Activated T-helper 1 cell treated with anti-CD3 and anti-CD28 coated beads, Interleukin-12 subunit alpha, Interleukin-12 subunit beta, Interleukin-2, Interleukin-4 antibody, amounts not matched to agents 30 ng/mL and 10 ng/mL and 1 ng/mL, durations not matched to agents 14 hours and 24 hours and 36 hours (primary cell): ENCODE results near the gene LHFPL3. TPM values are rescaled to one million over a fixed set of nuclear protein-coding genes. Genes with fewer than 3 reads are reported as not detected.

Experiments used
- DNase-seq: peaks from one replicate; pipeline ENCODE4 v3.0.0; 2021; ENCODE audit warnings: low spot score
- H3K27ac Mint-ChIP-seq: one replicate; pipeline ENCODE4 v1.8.0; 2021; ENCODE audit warnings: mild to moderate bottlenecking, mixed read lengths
- H3K27me3 Mint-ChIP-seq: one replicate; pipeline ENCODE4 v1.8.0; 2022; ENCODE audit warnings: mild to moderate bottlenecking, moderate library complexity, mixed read lengths; ENCODE audit not compliant: insufficient read depth
- H3K36me3 Mint-ChIP-seq: one replicate; pipeline ENCODE4 v1.8.0; 2021; ENCODE audit warnings: low read depth, mixed read lengths
- H3K4me1 Mint-ChIP-seq: one replicate; pipeline ENCODE4 v1.8.0; 2021; ENCODE audit warnings: low read depth, mixed read lengths
- H3K4me3 Mint-ChIP-seq: one replicate; pipeline ENCODE4 v1.8.0; 2021; ENCODE audit warnings: mild to moderate bottlenecking, moderate library complexity, mixed read lengths
- H3K9me3 Mint-ChIP-seq: one replicate; pipeline ENCODE4 v1.8.0; 2021; ENCODE audit warnings: mixed read lengths
- intact Hi-C: fragments of 100-400 bp; cut with micrococcal nuclease; formaldehyde crosslinking; loops from one replicate; pipeline ENCODE4 v1.15.1; 2024
- total RNA-seq: library from RNA; stranded (reverse); gene quantifications from 2 replicates; pipeline ENCODE4 v1.2.3, GENCODE V29; 2022

Gene LHFPL3
- total RNA-seq, 1 donor from 2014 or later = not detected

- Mint-ChIP-seq H3K4me3 (no peak overlapping the region), H3K27ac (no peak overlapping the region), H3K4me1 (no peaks in the 10 kb centered on the region), H3K27me3 (peaks cover 22% of the 10 kb centered on the region), H3K9me3 (no peaks in the 10 kb centered on the region), H3K36me3 (no peaks in the 10 kb centered on the region)
- intact Hi-C loops = no loop called here
- no peak for DNase-seq
Measured at GRCh38 chr7:104789780-104790179, 461.4 kb downstream of the LHFPL3 start.

DNA sequence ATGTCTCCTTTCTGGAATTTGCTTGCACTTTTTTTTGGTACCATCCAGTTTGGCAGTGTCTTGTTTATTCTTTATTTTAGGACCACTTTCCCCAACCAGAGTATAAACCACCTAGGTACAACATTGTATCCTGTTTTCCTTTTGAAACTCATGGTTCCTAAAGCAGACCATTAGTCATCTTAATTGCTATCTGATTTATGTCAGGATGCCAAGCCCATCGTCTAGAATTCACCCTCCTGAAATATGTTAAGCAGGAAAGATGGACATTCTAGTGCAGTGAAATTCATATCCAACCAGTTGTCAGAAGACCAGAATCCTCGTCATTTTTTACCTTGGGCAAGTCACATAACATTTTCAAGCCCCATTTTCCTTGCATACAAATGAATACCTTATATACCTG lies 462.0 kb downstream of the LHFPL3 start:
- intact Hi-C loops = no loop called here
- DNase-seq = no peak
- Mint-ChIP-seq H3K4me1 (no peaks in the 10 kb centered on the region), H3K36me3 (no peaks in the 10 kb centered on the region), H3K27me3 (peaks cover 20% of the 10 kb centered on the region), H3K9me3 (no peaks in the 10 kb centered on the region), H3K27ac (no peak overlapping the region), H3K4me3 (no peak overlapping the region)

DNA sequence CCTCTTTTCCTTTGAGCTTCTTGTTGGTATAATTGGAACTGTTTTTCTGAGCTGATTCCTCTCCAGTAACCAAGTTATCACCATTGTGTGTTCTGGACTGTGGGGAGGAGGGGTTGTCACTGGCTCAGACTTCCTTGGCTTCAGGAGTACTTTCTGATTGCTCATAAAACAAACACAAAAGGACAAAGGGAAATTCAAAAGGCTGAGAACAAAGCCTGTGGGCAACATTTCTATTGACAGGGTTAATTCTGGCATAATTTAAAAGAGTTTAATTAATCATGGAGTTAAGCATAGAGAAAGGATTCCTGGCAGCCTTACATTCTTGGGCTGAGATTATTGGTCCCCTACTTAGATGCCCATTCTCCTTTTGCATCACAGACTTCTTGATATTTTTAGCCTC lies 462.7 kb downstream of the LHFPL3 start:
- intact Hi-C loops = no loop called here
- Mint-ChIP-seq H3K27ac (no peak overlapping the region), H3K36me3 (no peaks in the 10 kb centered on the region), H3K27me3 (peaks cover 20% of the 10 kb centered on the region), H3K4me1 (no peaks in the 10 kb centered on the region), H3K4me3 (no peak overlapping the region), H3K9me3 (no peaks in the 10 kb centered on the region)
- DNase-seq = no peak

- H3K27me3 Mint-ChIP-seq = peaks cover 15% of the 10 kb centered on the region
Measured at GRCh38 chr7:104793066-104793465, 464.7 kb downstream of the LHFPL3 start.

DNA sequence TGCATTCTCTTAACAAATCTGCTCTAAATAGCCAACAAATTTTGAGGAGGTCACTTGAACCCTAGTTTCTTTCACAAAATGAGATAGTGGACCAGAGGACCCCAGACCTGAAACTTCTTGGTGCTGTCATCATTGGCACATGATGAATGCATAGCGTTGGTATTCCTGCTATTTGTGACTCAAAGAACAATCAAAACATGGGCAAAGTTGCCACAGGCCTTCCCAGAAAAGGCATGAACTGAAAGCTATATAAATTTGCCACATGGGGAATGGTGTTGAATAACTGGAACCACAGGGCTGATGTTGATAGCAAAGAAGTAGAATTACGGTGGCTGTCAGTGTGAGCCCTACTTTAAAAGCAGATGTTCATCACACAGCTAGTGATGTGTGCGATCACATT lies 465.8 kb downstream of the LHFPL3 start:
- no peak overlapping the region for H3K27ac Mint-ChIP-seq
- peaks cover 9% of the 10 kb centered on the region for H3K27me3 Mint-ChIP-seq
- H3K9me3 Mint-ChIP-seq = no peaks in the 10 kb centered on the region
- H3K36me3 Mint-ChIP-seq = no peaks in the 10 kb centered on the region
- intact Hi-C loops = no loop called here
- no peak overlapping the region for H3K4me3 Mint-ChIP-seq
- no peak for DNase-seq
- no peaks in the 10 kb centered on the region for H3K4me1 Mint-ChIP-seq

More at GRCh38 chr7:104793066-104793465, 464.7 kb downstream of the LHFPL3 start:
- Mint-ChIP-seq H3K36me3 (no peaks in the 10 kb centered on the region), H3K9me3 (no peaks in the 10 kb centered on the region), H3K4me1 (no peaks in the 10 kb centered on the region), H3K4me3 (no peak overlapping the region), H3K27ac (no peak overlapping the region)
- intact Hi-C loops = no loop called here
- DNase-seq = no peak

DNA sequence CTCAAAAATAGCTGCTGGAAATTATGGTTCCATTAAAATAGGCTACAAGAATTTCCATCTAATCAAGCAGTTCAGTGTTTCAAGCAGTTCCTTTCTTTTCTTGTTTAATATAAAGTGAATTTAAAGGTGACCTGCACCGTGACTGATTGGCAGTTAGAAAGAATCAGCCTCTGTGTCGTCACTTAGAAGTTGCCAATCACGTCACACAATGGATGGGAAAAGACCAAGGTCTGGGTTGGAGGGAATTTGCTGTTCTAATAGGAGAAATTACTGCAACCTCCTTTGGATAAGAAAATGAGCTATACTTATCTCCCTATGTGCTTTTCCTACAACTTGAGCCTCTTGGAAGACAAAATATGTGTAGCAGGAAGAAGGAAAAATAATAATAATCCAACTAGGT lies 466.2 kb downstream of the LHFPL3 start:
- no peak overlapping the region for H3K27ac Mint-ChIP-seq
- intact Hi-C loops = no loop called here
- no peaks in the 10 kb centered on the region for H3K4me1 Mint-ChIP-seq
- no peak overlapping the region for H3K4me3 Mint-ChIP-seq
- H3K9me3 Mint-ChIP-seq = no peaks in the 10 kb centered on the region
- H3K36me3 Mint-ChIP-seq = no peaks in the 10 kb centered on the region
- no peak for DNase-seq
- H3K27me3 Mint-ChIP-seq = peaks cover 8% of the 10 kb centered on the region

GRCh38 chr7:104795086-104795485 lies 466.7 kb downstream of the LHFPL3 start:
- Mint-ChIP-seq H3K27ac (no peak overlapping the region), H3K9me3 (no peaks in the 10 kb centered on the region), H3K4me1 (no peaks in the 10 kb centered on the region), H3K27me3 (peaks cover 7% of the 10 kb centered on the region), H3K4me3 (no peak overlapping the region), H3K36me3 (no peaks in the 10 kb centered on the region)
- DNase-seq = no peak
- intact Hi-C loops = no loop called here

DNA sequence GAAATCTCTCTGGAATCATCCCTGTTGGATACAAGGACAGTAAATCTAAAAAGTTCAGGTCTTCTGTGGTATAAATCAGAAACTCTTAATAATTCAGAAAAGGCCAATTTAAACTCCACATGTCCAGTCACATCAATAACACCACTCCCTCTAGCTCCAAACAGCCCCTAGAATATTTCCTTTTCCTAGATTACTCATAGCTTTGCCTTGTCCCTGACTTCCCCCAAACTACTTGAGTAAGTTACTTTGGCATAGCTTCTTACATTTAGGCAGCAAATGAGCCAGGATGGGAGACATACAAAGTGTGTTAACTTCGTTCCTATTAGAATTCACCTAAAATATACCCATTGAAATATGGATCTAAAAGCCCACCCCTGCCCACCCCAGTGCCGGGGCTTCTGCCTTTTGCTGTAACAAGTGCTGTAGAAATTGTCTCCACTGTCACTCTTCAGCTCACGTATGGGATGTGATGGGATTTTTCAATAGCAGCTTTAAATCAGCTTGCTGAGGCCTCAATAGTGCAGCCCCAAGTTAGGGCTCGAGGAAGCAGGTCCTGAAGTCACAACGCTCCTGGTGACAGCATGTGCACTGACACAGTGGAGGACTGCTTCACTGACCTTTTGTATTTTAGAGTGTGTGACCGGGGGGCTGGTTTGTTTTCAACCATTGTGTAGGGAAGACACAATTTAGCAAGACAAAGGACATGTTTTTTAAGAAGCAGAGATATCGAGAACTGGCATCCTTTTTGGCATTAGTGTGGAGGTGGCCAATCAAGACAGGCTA lies 467.4 kb downstream of the LHFPL3 start:
- Mint-ChIP-seq H3K27me3 (peaks cover 7% of the 10 kb centered on the region), H3K36me3 (no peaks in the 10 kb centered on the region), H3K4me1 (no peaks in the 10 kb centered on the region), H3K9me3 (no peaks in the 10 kb centered on the region), H3K4me3 (no peak overlapping the region), H3K27ac (no peak overlapping the region)
- DNase-seq = no peak
- intact Hi-C loops = no loop called here

DNA sequence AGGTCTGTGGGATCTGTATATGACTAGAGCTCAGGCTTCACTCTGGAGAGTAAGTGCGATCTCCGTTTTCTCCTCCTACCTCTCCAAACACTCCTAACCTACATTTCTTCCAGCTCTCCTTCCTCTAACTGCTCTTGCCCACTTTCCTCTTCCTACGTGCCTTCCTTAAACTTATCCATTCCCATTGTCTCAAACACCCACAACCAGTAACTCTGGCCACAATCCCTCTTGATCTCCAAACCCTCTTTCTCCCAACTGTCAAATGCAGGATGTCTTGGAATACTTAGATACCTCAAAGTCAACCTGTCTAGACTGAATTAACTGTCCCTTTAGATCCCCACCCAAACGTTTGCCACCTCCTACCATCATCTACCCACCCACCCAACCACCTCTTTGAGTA lies 471.9 kb downstream of the LHFPL3 start:
- Mint-ChIP-seq H3K4me3 (no peak overlapping the region), H3K27ac (no peak overlapping the region), H3K9me3 (no peaks in the 10 kb centered on the region), H3K27me3 (peaks cover 3% of the 10 kb centered on the region), H3K4me1 (no peaks in the 10 kb centered on the region), H3K36me3 (no peaks in the 10 kb centered on the region)
- DNase-seq = no peak
- intact Hi-C loops = no loop called here

DNA sequence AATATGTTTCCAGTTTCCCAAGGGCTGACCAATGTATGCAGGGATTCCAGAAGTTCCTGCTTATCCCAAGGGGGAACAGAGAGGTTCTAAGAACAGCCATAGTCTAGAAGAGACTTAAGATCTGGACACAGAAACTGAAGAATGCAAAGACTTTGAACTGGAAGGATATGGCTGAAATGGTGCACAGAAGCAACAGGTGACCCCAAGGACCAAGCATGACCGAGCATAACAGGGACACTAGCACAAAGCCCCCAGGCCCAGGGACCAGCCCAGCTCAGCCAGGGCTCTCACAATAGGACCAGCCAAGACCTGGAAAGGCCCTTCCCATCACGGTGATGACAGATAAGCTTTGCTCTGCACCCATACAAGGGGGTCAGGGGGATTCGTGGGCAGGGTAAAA lies 472.6 kb downstream of the LHFPL3 start:
- Mint-ChIP-seq H3K4me3 (no peak overlapping the region), H3K9me3 (no peaks in the 10 kb centered on the region), H3K27ac (no peak overlapping the region), H3K4me1 (no peaks in the 10 kb centered on the region), H3K27me3 (peaks cover 3% of the 10 kb centered on the region), H3K36me3 (no peaks in the 10 kb centered on the region)
- intact Hi-C loops = no loop called here
- no peak for DNase-seq

- no peak for DNase-seq
- Mint-ChIP-seq H3K4me3 (no peak overlapping the region), H3K4me1 (no peaks in the 10 kb centered on the region), H3K27me3 (peaks cover 3% of the 10 kb centered on the region), H3K27ac (no peak overlapping the region), H3K36me3 (no peaks in the 10 kb centered on the region), H3K9me3 (no peaks in the 10 kb centered on the region)
- intact Hi-C loops = no loop called here
Measured at GRCh38 chr7:104803931-104804330, 475.5 kb downstream of the LHFPL3 start.

DNA sequence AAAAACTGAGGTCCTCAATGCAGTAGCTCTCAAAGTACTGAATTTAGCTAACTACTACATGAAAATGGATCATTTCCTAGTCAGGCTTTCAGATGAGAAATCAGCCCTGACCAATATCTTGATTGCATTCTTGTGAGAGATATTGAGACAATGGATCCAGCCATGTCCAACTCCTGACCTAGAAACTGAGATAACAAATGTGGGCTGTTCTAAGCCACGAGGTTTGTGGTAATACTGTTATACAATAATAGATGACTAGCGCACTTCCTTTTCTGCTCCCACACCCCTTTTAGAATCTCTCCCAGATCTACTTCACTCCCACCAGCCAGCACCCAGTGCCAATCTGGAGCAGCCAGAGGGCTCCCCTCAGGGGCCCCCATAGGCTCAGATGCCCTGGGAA lies 476.3 kb downstream of the LHFPL3 start:
- DNase-seq = no peak
- Mint-ChIP-seq H3K4me3 (no peak overlapping the region), H3K27me3 (peaks cover 1% of the 10 kb centered on the region), H3K27ac (no peak overlapping the region), H3K9me3 (no peaks in the 10 kb centered on the region), H3K36me3 (no peaks in the 10 kb centered on the region), H3K4me1 (no peaks in the 10 kb centered on the region)
- intact Hi-C loops = no loop called here

DNA sequence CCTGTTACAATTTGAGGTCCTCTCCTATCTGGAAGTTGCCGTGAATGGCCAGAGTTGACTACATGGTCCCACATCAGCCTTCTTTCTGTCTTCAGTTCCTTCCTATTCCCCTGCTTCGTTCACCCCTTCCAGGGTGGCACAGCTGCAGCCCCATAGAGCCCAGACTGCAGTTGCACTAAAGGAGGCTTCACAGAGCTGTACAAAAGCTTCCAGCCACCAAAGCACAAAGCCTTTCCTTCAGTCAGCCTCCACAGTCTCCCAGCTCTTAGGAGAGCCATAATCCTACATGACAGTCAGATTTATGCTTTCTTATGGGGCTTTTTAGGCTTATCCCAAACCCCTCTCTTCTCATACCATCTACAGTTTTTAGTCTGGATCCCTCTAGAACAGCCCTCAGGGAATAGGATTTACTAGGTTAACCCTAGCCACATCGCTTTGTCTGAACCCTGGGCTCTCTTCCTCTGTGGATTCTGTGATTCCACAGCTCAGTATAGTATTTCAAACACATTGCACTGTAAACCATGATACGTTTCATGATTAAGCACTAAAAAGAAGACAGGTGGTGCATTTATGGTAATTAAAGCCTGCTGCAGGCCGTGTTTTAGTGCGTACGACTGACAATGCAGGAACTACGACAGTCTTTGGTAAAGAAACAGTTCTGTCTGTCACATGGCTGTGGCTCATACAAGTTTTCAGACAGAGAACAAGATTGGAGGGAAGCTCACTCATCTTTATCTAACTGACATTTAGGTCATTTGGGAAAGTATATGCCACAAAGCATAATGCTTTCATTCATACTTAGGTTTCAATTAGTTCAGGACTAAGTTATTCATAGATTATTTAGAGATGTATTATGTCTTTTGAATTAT lies 477.3 kb downstream of the LHFPL3 start:
- H3K27ac Mint-ChIP-seq = no peak overlapping the region
- no peaks in the 10 kb centered on the region for H3K36me3 Mint-ChIP-seq
- no peak overlapping the region for H3K4me3 Mint-ChIP-seq
- no peaks in the 10 kb centered on the region for H3K4me1 Mint-ChIP-seq
- no peak for DNase-seq
- H3K9me3 Mint-ChIP-seq = no peaks in the 10 kb centered on the region
- H3K27me3 Mint-ChIP-seq = peaks cover 4% of the 10 kb centered on the region
- intact Hi-C loops = no loop called here
